K562 (cell line): ENCODE measurements around the gene AVPR1B. TPM values are rescaled to one million over a fixed set of nuclear protein-coding genes. Genes with fewer than 3 reads are reported as not detected.

ENCODE experiments used
- ATAC-seq: fragments of 200-7000 bp; cut with Tn5 transposase; 3 replicates; pipeline ENCODE4 v1.9.1; 2020; ENCODE audit warnings: moderate library complexity
- BruUV-seq: library from RNA; stranded (reverse); fragments of 400-500 nt; replicated peaks from 2 replicates; lab custom pipeline; 2021; lab: Mats Ljungman, UMichigan
- CTCF ChIA-PET: fragments of 300-600 bp; formaldehyde crosslinking; extraction: SDS; loops from one replicate; lab custom pipeline; 2021; ENCODE audit warnings: low intra/inter-chr PET ratio; lab: Yijun Ruan, JAX
- POLR2A ChIA-PET: fragments of 300-600, 350-650 bp; sonication (Branson Sonifier 250); formaldehyde crosslinking; extraction: SDS; loops from one replicate; lab custom pipeline; 2021; ENCODE audit warnings: antibody characterized with exemption, inconsistent platforms; lab: Yijun Ruan, JAX
- DNase-seq, 4 experiments: peaks; one replicate each; pipeline versions ENCODE4 v3.0.0 to v3.0.0-alpha.2; 2011 to 2018; ENCODE audit warnings: low spot score in 3 of 4, mixed read lengths in 3 of 4; ENCODE audit errors: extremely low read depth in 1 of 4
- FAIRE-seq: peaks from 2 replicates; lab custom pipeline; 2011; peaks lifted over from hg19 to GRCh38; lab: Jason Lieb, UNC
- H2AFZ ChIP-seq: 2 replicates; pipeline ENCODE4 v1.6.0; 2011; ENCODE audit warnings: low read depth, low read length, control low read depth, inconsistent platforms
- H3K27ac ChIP-seq: fragments of 200-600 bp; 3 replicates; pipeline ENCODE4 v1.8.0; 2011; ENCODE audit warnings: low read depth, mild to moderate bottlenecking, control low read depth, inconsistent platforms, low read length, moderate library complexity, mixed read lengths; ENCODE audit errors: extremely low read depth
- H3K27me3 ChIP-seq, 2 experiments: fragments of 300-600 bp in 1 of 2; 2 replicates in 1 of 2; 3 replicates in 1 of 2; pipeline versions ENCODE4 v1.6.0 to v1.8.0; 2011; ENCODE audit warnings: inconsistent platforms in 2 of 2, low read length in 2 of 2, mild to moderate bottlenecking in 1 of 2, mixed read lengths in 1 of 2, moderate library complexity in 1 of 2; ENCODE audit not compliant: control insufficient read depth in 2 of 2, insufficient read depth in 2 of 2
- H3K36me3 ChIP-seq: fragments of 300-600 bp; 3 replicates; pipeline ENCODE4 v1.8.0; 2011; ENCODE audit warnings: mild to moderate bottlenecking, low read length, inconsistent platforms; ENCODE audit not compliant: control insufficient read depth, insufficient read depth
- H3K4me1 ChIP-seq, 2 experiments: fragments of 200-600 bp in 1 of 2; replicated peaks in 1 of 2; 2 replicates in 1 of 2; 3 replicates in 1 of 2; pipeline versions ENCODE4 v1.5.1 to v1.8.0; 2011; ENCODE audit warnings: inconsistent platforms in 2 of 2, low read length in 2 of 2, mild to moderate bottlenecking in 1 of 2, mixed read lengths in 1 of 2, moderate library complexity in 1 of 2; ENCODE audit not compliant: control insufficient read depth in 2 of 2, insufficient read depth in 2 of 2
- H3K4me2 ChIP-seq: 2 replicates; pipeline ENCODE4 v1.6.1; 2011; ENCODE audit warnings: low read length, control low read depth, inconsistent platforms, mixed read lengths; ENCODE audit not compliant: insufficient read depth
- H3K4me3 ChIP-seq: fragments of 200-600 bp; sonication (generic), shearing (Covaris generic); 2 replicates; pipeline ENCODE4 v1.5.1; 2016; ENCODE audit warnings: control low read depth, inconsistent platforms
- H3K79me2 ChIP-seq: fragments of 200-600 bp; 3 replicates; pipeline ENCODE4 v1.8.0; 2011; ENCODE audit warnings: low read length, inconsistent platforms; ENCODE audit not compliant: control insufficient read depth, insufficient read depth
- H3K9ac ChIP-seq, 2 experiments: 2 replicates each; pipeline versions ENCODE4 v1.6.0 to v1.6.1; 2011; ENCODE audit warnings: low read depth in 2 of 2, low read length in 2 of 2, control low read depth in 1 of 2, inconsistent platforms in 1 of 2, mild to moderate bottlenecking in 1 of 2, mixed read lengths in 1 of 2; ENCODE audit not compliant: insufficient read depth in 1 of 2
- H3K9me1 ChIP-seq: one replicate; pipeline ENCODE4 v1.6.0; 2011; ENCODE audit warnings: inconsistent platforms, mild to moderate bottlenecking, low read length, moderate library complexity; ENCODE audit not compliant: control insufficient read depth, insufficient read depth
- H3K9me3 ChIP-seq: replicated peaks from 2 replicates; pipeline ENCODE4 v1.5.1; 2011; ENCODE audit warnings: low read depth, low read length, inconsistent platforms; ENCODE audit not compliant: control insufficient read depth, insufficient read depth
- H4K20me1 ChIP-seq: replicated peaks from 2 replicates; pipeline ENCODE4 v1.6.1; 2011; ENCODE audit warnings: low read length, inconsistent platforms, mixed read lengths; ENCODE audit not compliant: control insufficient read depth, insufficient read depth
- BHLHE40 ChIP-seq: IDR thresholded peaks from 2 replicates; pipeline ENCODE4 v1.6.1; 2011; ENCODE audit warnings: low read length, improper control_type of control experiment
- CHD2 ChIP-seq: IDR thresholded peaks from 2 replicates; pipeline ENCODE4 v1.6.1; 2011; ENCODE audit warnings: low read depth, low read length
- CREM ChIP-seq: IDR thresholded peaks from 2 replicates; pipeline ENCODE4 v1.6.1; 2014; ENCODE audit warnings: antibody characterized with exemption, low read depth
- ELK1 ChIP-seq: sonication (generic); formaldehyde crosslinking; IDR thresholded peaks from 2 replicates; pipeline ENCODE4 v1.8.1; 2022; ENCODE audit warnings: missing genetic modification reagents
- MYNN ChIP-seq, 2 experiments: sonication (generic); formaldehyde crosslinking in 1 of 2; IDR thresholded peaks; 2 replicates each; pipeline versions ENCODE4 v1.5.0 to v1.6.1; 2016 to 2020; ENCODE audit warnings: antibody characterized with exemption in 1 of 2, missing genetic modification reagents in 1 of 2
- SREBF1 ChIP-seq: fragments of 150-350 bp; IDR thresholded peaks from 2 replicates; pipeline ENCODE4 v1.6.1; 2014; ENCODE audit warnings: antibody characterized with exemption, low read depth, low read length, borderline replicate concordance
- THRA ChIP-seq: fragments of 450-650 bp; IDR thresholded peaks from 2 replicates; pipeline ENCODE4 v1.6.1; 2017; ENCODE audit warnings: mild to moderate bottlenecking, moderate library complexity
- TSHZ1 ChIP-seq: fragments of 250-450 bp; sonication (Bioruptor Pico); IDR thresholded peaks from 2 replicates; pipeline ENCODE4 v1.4.0; 2020; ENCODE audit warnings: mild to moderate bottlenecking, moderate library complexity
- UBTF ChIP-seq, 2 experiments: IDR thresholded peaks; 2 replicates each; pipeline ENCODE4 v1.6.1; 2012; ENCODE audit warnings: improper control_type of control experiment in 2 of 2, low read depth in 2 of 2, low read length in 2 of 2, borderline replicate concordance in 1 of 2
- WGBS: fragments of 100-300 bp; shearing (Covaris generic); methylation state at CpG from one replicate; pipeline ENCODE4 v1.1.6; 2016; ENCODE audit warnings: low coverage, mixed read lengths; ENCODE audit not compliant: insufficient coverage; ENCODE audit errors: missing lambda C conversion rate; 5-methylcytosine and 5-hydroxymethylcytosine counted together
- in situ Hi-C: fragments of 300-500 bp; cut with MboI; formaldehyde crosslinking; loops from 4 replicates; pipeline ENCODE4 v1.15.0; 2018; ENCODE audit warnings: inconsistent platforms, mixed read lengths
- intact Hi-C: fragments of 100-400 bp; cut with micrococcal nuclease; formaldehyde crosslinking; loops from 2 replicates; pipeline ENCODE4 v1.14.2; 2022
- polyA plus RNA-seq, 8 experiments: library from polyadenylated mRNA; depleted of rRNA in 4 of 8; stranded (reverse) in 5 of 8; unstranded in 3 of 8; fragments of >200 nt; fragmentation: Nextera tagmentation in 2 of 8; fragmentation: Illumina TruSeq in 1 of 8; extraction: Ambion mirVana in 2 of 8; extraction: Trizol in 1 of 8; gene quantifications; 2 replicates each; pipeline versions ENCODE4 v1.2.1 to v1.2.3, GENCODE V29; 2011 to 2014; ENCODE audit warnings: inconsistent platforms in 1 of 8, missing spikeins in 1 of 8
- total RNA-seq, 7 experiments: library from RNA; depleted of rRNA in 6 of 7; stranded (reverse); fragments of >200 nt in 6 of 7; fragmentation: Illumina TruSeq in 2 of 7; extraction: Trizol in 2 of 7; gene quantifications; 2 replicates each; pipeline versions ENCODE4 v1.2.1 to v1.2.3, GENCODE V29; 2011 to 2021; ENCODE audit warnings: low replicate concordance in 1 of 7

Gene AVPR1B
- total and polyA plus RNA-seq, 9 of the 15 experiments (the other 6 are each of a cell fraction or from before 2014, with no cell fraction given) = not detected

- TF ChIP-seq CHD2 (no peak), BHLHE40 (no peak), THRA (no peak), TSHZ1 (CRISPR knock-in tag) (no peak)
Measured at GRCh38 chr1:206109718-206110117, 7.5 kb downstream of the AVPR1B start (continued).

GRCh38 chr1:206108635-206109034, 8.6 kb downstream of the AVPR1B start:
- no peak for TF ChIP-seq CREM
- no peak for TF ChIP-seq UBTF (IDR thresholded peaks at IDR 0.05; ENCODE audit: borderline replicate concordance in 1 of 2, low read depth in 2 of 2, low read length in 2 of 2)
- TF ChIP-seq ELK1 (CRISPR knock-in tag) = no peak
- TF ChIP-seq MYNN (IDR thresholded peaks at IDR 0.05) = peak; percentile 83
- TF ChIP-seq MYNN (CRISPR knock-in tag; IDR thresholded peaks at IDR 0.05) = no peak
- no peak for TF ChIP-seq SREBF1
- no peak for ATAC-seq
- BruUV-seq = no TSS peak
- DNase-seq = no peak
- H2AFZ ChIP-seq = no peak overlapping the region
- H3K4me3 ChIP-seq = no peak overlapping the region
- H3K27me3 ChIP-seq = peaks cover 14 to 44% of the 10 kb centered on the region in 2 experiments
- 0% methylated on average over 2 of the region's 2 CpGs for WGBS
- intact Hi-C loops = loop anchor here (10.0 kb wide), 1 partner anchor 434 kb away; no protein-coding TSS in a partner anchor
- H4K20me1 ChIP-seq = 0 out of 2 replicates have a peak, but pooled peaks cover 5% of the 10 kb centered on the region
- H3K4me2 ChIP-seq = no peak overlapping the region
- ChIA-PET POLR2A (interaction anchor here (0.6 to 1.3 kb wide), 4 partner anchors 10 to 1910 kb away, joined by 3 to 6 read pairs (median 3); no protein-coding TSS in a partner anchor), CTCF (interaction anchor here (0.6 to 1.3 kb wide), 2 partner anchors 124 to 317 kb away, joined by 3 to 5 read pairs; no protein-coding TSS in a partner anchor)
- no peaks in the 10 kb centered on the region for H3K36me3 ChIP-seq
- H3K9me3 ChIP-seq = no peaks in the 10 kb centered on the region
- H3K9me1 ChIP-seq = no peaks in the 10 kb centered on the region
- FAIRE-seq = no peak
- no peaks in the 10 kb centered on the region for H3K79me2 ChIP-seq
- H3K27ac ChIP-seq = no peak overlapping the region
- in situ Hi-C loops = loop anchor here (10.0 kb wide), 1 partner anchor 184 kb away; no protein-coding TSS in a partner anchor
- no peak overlapping the region for H3K9ac ChIP-seq
- H3K4me1 ChIP-seq = peaks cover 4 to 7% of the 10 kb centered on the region in 2 experiments; a peak in 2 of 5 replicates
